ENCODE results near the gene GLT8D2. TPM values are rescaled to one million over a fixed set of nuclear protein-coding genes. Genes with fewer than 3 reads are reported as not detected.

Gene GLT8D2
- total and polyA plus RNA-seq, 4 donors: 1.6 to 36.5 (median 6.1) TPM

DNA sequence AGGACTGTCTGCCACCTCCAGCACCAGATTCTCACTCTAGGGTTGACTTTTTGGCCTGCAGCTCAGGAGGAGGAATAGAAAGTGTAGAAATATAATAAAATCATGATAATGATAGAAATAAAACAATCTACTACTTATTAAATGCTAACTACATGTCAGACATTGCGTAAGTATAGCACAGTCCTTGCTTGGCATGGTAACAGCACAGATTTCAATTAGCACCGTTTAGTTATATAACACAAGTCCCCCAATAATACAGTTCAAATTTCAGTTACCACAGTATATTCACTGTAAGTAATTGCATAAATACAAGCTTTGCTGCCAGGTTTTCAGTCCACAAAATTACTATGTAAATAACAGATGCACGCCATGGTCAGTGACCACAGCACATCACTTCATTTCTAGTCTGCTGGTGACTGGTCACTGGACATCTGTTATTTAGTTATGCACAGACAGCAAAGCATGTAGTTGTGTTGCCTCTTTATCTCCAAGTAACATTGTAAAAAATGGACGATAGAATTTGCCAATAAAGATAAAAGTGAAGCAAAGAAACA, 6.5 kb upstream of the GLT8D2 start:
- Histone ChIP-seq H3K36me3 (ENCODE audit: control insufficient read depth in 4 of 4, insufficient read depth in 4 of 4, low read length in 4 of 4) (no peaks in the 10 kb centered on the region), H3K4me1 (ENCODE audit: control insufficient read depth in 5 of 5, insufficient read depth in 5 of 5, low read length in 5 of 5) (peaks cover 0 to 13% (median 4%) of the 10 kb centered on the region in 5 donors), H3K9ac (ENCODE audit: insufficient read depth in 1 of 2, low read length in 2 of 2) (no peak overlapping the region), H3K4me3 (no peak overlapping the region), H3K27me3 (ENCODE audit: control insufficient read depth in 3 of 3, insufficient read depth in 3 of 3, low read length in 2 of 3) (no peaks in the 10 kb centered on the region), H3K27ac (ENCODE audit: low read depth in 1 of 2, low read length in 1 of 2) (peak overlapping the region in 1 of 2 donors; percentile 85), H3K9me3 (ENCODE audit: control insufficient read depth in 4 of 4, insufficient read depth in 3 of 4, low read length in 3 of 4) (peaks cover 0 to 3% (median 0%) of the 10 kb centered on the region in 4 donors)
- no peak for ATAC-seq (ENCODE audit: insufficient read depth, low FRiP score)
- DNase-seq: peak; percentile 17 to 63 (median 57)
- 58 to 79% methylated on average over 4 of the region's 4 CpGs for WGBS, 2 donors
- TF ChIP-seq, protein P1, sequence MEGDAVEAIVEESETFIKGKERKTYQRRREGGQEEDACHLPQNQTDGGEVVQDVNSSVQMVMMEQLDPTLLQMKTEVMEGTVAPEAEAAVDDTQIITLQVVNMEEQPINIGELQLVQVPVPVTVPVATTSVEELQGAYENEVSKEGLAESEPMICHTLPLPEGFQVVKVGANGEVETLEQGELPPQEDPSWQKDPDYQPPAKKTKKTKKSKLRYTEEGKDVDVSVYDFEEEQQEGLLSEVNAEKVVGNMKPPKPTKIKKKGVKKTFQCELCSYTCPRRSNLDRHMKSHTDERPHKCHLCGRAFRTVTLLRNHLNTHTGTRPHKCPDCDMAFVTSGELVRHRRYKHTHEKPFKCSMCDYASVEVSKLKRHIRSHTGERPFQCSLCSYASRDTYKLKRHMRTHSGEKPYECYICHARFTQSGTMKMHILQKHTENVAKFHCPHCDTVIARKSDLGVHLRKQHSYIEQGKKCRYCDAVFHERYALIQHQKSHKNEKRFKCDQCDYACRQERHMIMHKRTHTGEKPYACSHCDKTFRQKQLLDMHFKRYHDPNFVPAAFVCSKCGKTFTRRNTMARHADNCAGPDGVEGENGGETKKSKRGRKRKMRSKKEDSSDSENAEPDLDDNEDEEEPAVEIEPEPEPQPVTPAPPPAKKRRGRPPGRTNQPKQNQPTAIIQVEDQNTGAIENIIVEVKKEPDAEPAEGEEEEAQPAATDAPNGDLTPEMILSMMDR (IDR thresholded peaks at IDR 0.05; ENCODE audit: control extremely low read depth, extremely low read depth): no peak

GRCh38 chr12:104055686-104056388, 5.8 kb upstream of the GLT8D2 start:
- Histone ChIP-seq H3K4me3 (no peak overlapping the region), H3K36me3 (ENCODE audit: control insufficient read depth in 4 of 4, insufficient read depth in 4 of 4, low read length in 4 of 4) (no peaks in the 10 kb centered on the region), H3K27me3 (ENCODE audit: control insufficient read depth in 3 of 3, insufficient read depth in 3 of 3, low read length in 2 of 3) (no peaks in the 10 kb centered on the region), H3K9ac (ENCODE audit: insufficient read depth in 1 of 2, low read length in 2 of 2) (no peak overlapping the region), H3K27ac (ENCODE audit: low read depth in 1 of 2, low read length in 1 of 2) (peak overlapping the region; percentile 28 to 85), H3K9me3 (ENCODE audit: control insufficient read depth in 4 of 4, insufficient read depth in 3 of 4, low read length in 3 of 4) (peaks cover 0 to 3% (median 0%) of the 10 kb centered on the region in 4 donors), H3K4me1 (ENCODE audit: control insufficient read depth in 5 of 5, insufficient read depth in 5 of 5, low read length in 5 of 5) (peaks cover 0 to 13% (median 4%) of the 10 kb centered on the region in 5 donors)
- DNase-seq: peak; percentile 41 to 65 (median 42)
- ATAC-seq (ENCODE audit: insufficient read depth, low FRiP score): peak; percentile 66
- 39 to 55% methylated on average over 5 of the region's 5 CpGs for WGBS, 2 donors
- TF ChIP-seq, protein P1 (IDR thresholded peaks at IDR 0.05; ENCODE audit: control extremely low read depth, extremely low read depth): no peak

GRCh38 chr12:104054681-104055346, 4.8 kb upstream of the GLT8D2 start:
- no peak overlapping the region for H3K4me3 ChIP-seq
- no peak for ATAC-seq (ENCODE audit: insufficient read depth, low FRiP score)
- H3K9me3 ChIP-seq (ENCODE audit: control insufficient read depth in 4 of 4, insufficient read depth in 3 of 4, low read length in 3 of 4): peaks cover 0 to 3% (median 0%) of the 10 kb centered on the region in 4 donors
- H3K27me3 ChIP-seq (ENCODE audit: control insufficient read depth in 3 of 3, insufficient read depth in 3 of 3, low read length in 2 of 3): no peaks in the 10 kb centered on the region
- TF ChIP-seq, protein P1 (IDR thresholded peaks at IDR 0.05; ENCODE audit: control extremely low read depth, extremely low read depth): no peak
- no peak overlapping the region for H3K27ac ChIP-seq (ENCODE audit: low read depth in 1 of 2, low read length in 1 of 2)
- DNase-seq: no peak
- H3K9ac ChIP-seq (ENCODE audit: insufficient read depth in 1 of 2, low read length in 2 of 2): no peak overlapping the region
- H3K36me3 ChIP-seq (ENCODE audit: control insufficient read depth in 4 of 4, insufficient read depth in 4 of 4, low read length in 4 of 4): no peaks in the 10 kb centered on the region
- peaks cover 0 to 20% (median 4%) of the 10 kb centered on the region in 5 donors for H3K4me1 ChIP-seq (ENCODE audit: control insufficient read depth in 5 of 5, insufficient read depth in 5 of 5, low read length in 5 of 5)
- 69 to 89% methylated on average over 4 of the region's 4 CpGs for WGBS, 2 donors

All from lung (tissue), 12 donors.